Measurements from ENCODE around the gene IL36B. TPM values are rescaled to one million over a fixed set of nuclear protein-coding genes. Genes with fewer than 3 reads are reported as not detected.

IL36B gene
- polyA plus RNA-seq, 1 of the 3 experiments (the other 2 are of a cell fraction) = not detected

GRCh38 chr2:113077921-113078320 lies 25.3 kb upstream of the IL36B start:
- CTCF ChIA-PET = interaction anchor here (1.1 to 1.4 kb wide), 3 partner anchors 26 to 1033 kb away, joined by 3 read pairs; no protein-coding TSS in a partner anchor
- no peaks in the 10 kb centered on the region; the same call in 1 of the 2 replicates for H3K27me3 ChIP-seq (ENCODE audit: insufficient read depth)
- no peaks in the 10 kb centered on the region for H3K79me2 ChIP-seq (ENCODE audit: insufficient read depth)
- H3K9me2 ChIP-seq = no peaks in the 10 kb centered on the region
- no peaks in the 10 kb centered on the region for H3K36me3 ChIP-seq (replicated peaks in 1 of 2; ENCODE audit: control insufficient read depth in 1 of 2, insufficient read depth in 2 of 2, low read length in 1 of 2)
- no peaks in the 10 kb centered on the region for H4K20me1 ChIP-seq (ENCODE audit: insufficient read depth)
- no peaks in the 10 kb centered on the region for H3K4me1 ChIP-seq (ENCODE audit: control insufficient read depth in 1 of 2, insufficient read depth in 2 of 2, low read depth in 1 of 2, low read length in 1 of 2)
- no peaks in the 10 kb centered on the region for H3K9me3 ChIP-seq
- no peak overlapping the region for H3K9ac ChIP-seq
- no peak overlapping the region for H2AFZ ChIP-seq (ENCODE audit: low read depth)
- no peak overlapping the region for H3K4me3 ChIP-seq (ENCODE audit: low read depth in 2 of 2, low read length in 1 of 2)
- WGBS (ENCODE audit: low lambda C conversion rate) = 0% methylated on average over 1 of the region's 1 CpG
- TF ChIP-seq USF2 (IDR thresholded peaks at IDR 0.05; ENCODE audit: borderline replicate concordance, low read depth, low read length) (no peak), FOXM1 (IDR thresholded peaks at IDR 0.05; ENCODE audit: low read depth) (no peak), FOSL2 (IDR thresholded peaks at IDR 0.05; ENCODE audit: borderline replicate concordance, low read depth) (no peak), CHD2 (IDR thresholded peaks at IDR 0.05; ENCODE audit: low read length, partially characterized antibody) (no peak), SIN3A (IDR thresholded peaks at IDR 0.05; ENCODE audit: borderline replicate concordance, low read depth, low read length) (no peak), MEF2A (IDR thresholded peaks at IDR 0.05; ENCODE audit: borderline replicate concordance, low read depth) (no peak), TAF1 (IDR thresholded peaks at IDR 0.05; ENCODE audit: borderline replicate concordance, low read depth, low read length) (no peak)
- POLR2A ChIA-PET = no interaction called here
- no peak for DNase-seq
- no peak overlapping the region for H3K4me2 ChIP-seq
- no peak overlapping the region for H3K27ac ChIP-seq (ENCODE audit: low read depth in 2 of 2, low read length in 1 of 2)
- no peaks in the 10 kb centered on the region for H3F3A ChIP-seq (replicated peaks; ENCODE audit: insufficient read depth)

GRCh38 chr2:113076954-113077669 lies 24.4 kb upstream of the IL36B start:
- Histone ChIP-seq H3K79me2 (ENCODE audit: insufficient read depth) (no peaks in the 10 kb centered on the region), H3K4me2 (no peak overlapping the region), H3K27me3 (ENCODE audit: insufficient read depth) (no peaks in the 10 kb centered on the region; the same call in 1 of the 2 replicates), H3F3A (replicated peaks; ENCODE audit: insufficient read depth) (no peaks in the 10 kb centered on the region), H3K9me3 (no peaks in the 10 kb centered on the region), H3K9me2 (no peaks in the 10 kb centered on the region), H3K27ac (ENCODE audit: low read depth in 2 of 2, low read length in 1 of 2) (no peak overlapping the region), H2AFZ (ENCODE audit: low read depth) (no peak overlapping the region), H3K36me3 (replicated peaks in 1 of 2; ENCODE audit: control insufficient read depth in 1 of 2, insufficient read depth in 2 of 2, low read length in 1 of 2) (no peaks in the 10 kb centered on the region), H3K4me3 (ENCODE audit: low read depth in 2 of 2, low read length in 1 of 2) (no peak overlapping the region), H4K20me1 (ENCODE audit: insufficient read depth) (no peaks in the 10 kb centered on the region), H3K4me1 (ENCODE audit: control insufficient read depth in 1 of 2, insufficient read depth in 2 of 2, low read depth in 1 of 2, low read length in 1 of 2) (no peaks in the 10 kb centered on the region), H3K9ac (no peak overlapping the region)
- ChIA-PET CTCF (interaction anchor here (1.3 to 1.4 kb wide), 2 partner anchors 27 to 64 kb away, joined by 3 read pairs; no protein-coding TSS in a partner anchor), POLR2A (no interaction called here)
- WGBS (ENCODE audit: low lambda C conversion rate) = 4% methylated on average over 3 of the region's 3 CpGs
- TF ChIP-seq RFX5 (IDR thresholded peaks at IDR 0.05; ENCODE audit: low read length) (no peak), JUND (IDR thresholded peaks at IDR 0.05) (no peak), FOXM1 (IDR thresholded peaks at IDR 0.05; ENCODE audit: low read depth) (no peak), FOSL2 (IDR thresholded peaks at IDR 0.05; ENCODE audit: borderline replicate concordance, low read depth) (no peak), NRF1 (IDR thresholded peaks at IDR 0.05; ENCODE audit: low read depth, low read length) (no peak), ELF1 (IDR thresholded peaks at IDR 0.05) (no peak), USF1 (IDR thresholded peaks at IDR 0.05; ENCODE audit: borderline replicate concordance, low read depth) (no peak), TCF12 (IDR thresholded peaks at IDR 0.05) (no peak), MEF2A (IDR thresholded peaks at IDR 0.05; ENCODE audit: borderline replicate concordance, low read depth) (no peak), POLR2AphosphoS5 (IDR thresholded peaks at IDR 0.05; ENCODE audit: low read depth, low read length) (no peak), SIN3A (IDR thresholded peaks at IDR 0.05; ENCODE audit: borderline replicate concordance, low read depth, low read length) (no peak)
- DNase-seq = no peak
